Stimulated activated naive CD8-positive, alpha-beta T cell treated with anti-CD3 and anti-CD28 coated beads, Interleukin-15, Interleukin-2, amounts not matched to agents 100 ng/mL and 50 ng/mL, for 24 hours (primary cell): Measurements from ENCODE around the gene ARID4B.
A peak's percentile ranks its signal among the peaks of the same experiment; 100 is the strongest.

Experiments used
- H3K27ac Mint-ChIP-seq: one replicate; pipeline ENCODE4 v1.8.0; 2021; ENCODE audit warnings: mild to moderate bottlenecking, mixed read lengths
- H3K27me3 Mint-ChIP-seq: one replicate; pipeline ENCODE4 v1.8.0; 2021; ENCODE audit warnings: mixed read lengths
- H3K36me3 Mint-ChIP-seq: one replicate; pipeline ENCODE4 v1.8.0; 2021; ENCODE audit warnings: low read depth, mixed read lengths
- H3K4me1 Mint-ChIP-seq: one replicate; pipeline ENCODE4 v1.8.0; 2021; ENCODE audit warnings: low read depth, mixed read lengths
- H3K4me3 Mint-ChIP-seq: one replicate; pipeline ENCODE4 v1.8.0; 2021; ENCODE audit warnings: mild to moderate bottlenecking, mixed read lengths
- H3K9me3 Mint-ChIP-seq: one replicate; pipeline ENCODE4 v1.8.0; 2021; ENCODE audit warnings: mixed read lengths

Gene ARID4B

DNA sequence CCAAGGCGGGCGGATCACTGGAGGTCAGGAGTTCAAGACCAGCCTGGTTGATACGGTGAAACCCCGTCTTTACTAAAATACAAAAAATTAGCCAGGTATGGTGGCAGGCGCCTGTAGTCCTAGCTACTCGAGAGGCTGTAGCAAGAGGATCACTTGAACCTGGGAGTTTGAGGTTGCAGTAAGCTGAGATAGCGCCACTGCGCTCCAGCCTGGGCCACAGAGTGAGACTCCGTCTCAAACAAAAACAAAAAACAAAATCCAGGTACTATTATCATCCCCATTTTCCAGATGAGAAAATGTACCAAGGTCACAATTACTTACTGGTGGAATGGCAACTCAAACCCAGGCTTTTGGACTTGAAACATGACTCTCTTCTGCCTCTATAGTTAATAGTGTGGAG is 203.9 kb downstream of the ARID4B start:
- Mint-ChIP-seq H3K4me1 (peaks cover 67% of the 10 kb centered on the region), H3K4me3 (peak overlapping the region; percentile 70), H3K27ac (peak overlapping the region; percentile 90), H3K36me3 (peaks cover 78% of the 10 kb centered on the region), H3K27me3 (no peaks in the 10 kb centered on the region), H3K9me3 (no peaks in the 10 kb centered on the region)

DNA sequence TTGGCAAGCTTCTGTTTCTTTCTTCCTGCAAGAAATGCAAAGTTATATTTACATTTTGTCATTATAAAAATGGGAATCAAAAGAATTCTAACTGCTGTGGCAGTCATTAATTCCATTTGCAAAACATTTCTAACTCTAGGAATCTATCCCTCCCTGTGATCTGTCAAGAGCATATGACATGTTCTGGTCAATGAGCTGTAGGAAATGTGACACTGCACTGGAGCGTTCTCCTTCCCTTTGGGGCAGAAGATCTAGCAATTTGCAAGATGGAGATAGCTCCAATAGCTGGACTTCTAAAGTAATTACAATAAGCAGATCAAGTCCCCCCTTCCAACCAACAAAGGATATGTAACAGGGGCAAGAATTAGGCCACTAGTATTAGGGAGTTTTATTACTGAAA is 205.6 kb downstream of the ARID4B start:
- no peaks in the 10 kb centered on the region for H3K9me3 Mint-ChIP-seq
- H3K27me3 Mint-ChIP-seq = no peaks in the 10 kb centered on the region
- H3K27ac Mint-ChIP-seq = peak overlapping the region; percentile 32
- peaks cover 57% of the 10 kb centered on the region for H3K4me1 Mint-ChIP-seq
- peaks cover 82% of the 10 kb centered on the region for H3K36me3 Mint-ChIP-seq
- H3K4me3 Mint-ChIP-seq = peak overlapping the region; percentile 4
